Uterus (tissue), 2 donors: Measurements from ENCODE around the gene LRP1B.

Experiments
- CTCF ChIP-seq, 4 experiments: fragments of 200-600 bp in 2 of 4; fragments of 450-650 bp in 2 of 4; sonication (generic) in 2 of 4; IDR thresholded peaks; one replicate each; pipeline ENCODE4 v1.5.1; 2016 to 2019; ENCODE audit warnings: antibody characterized with exemption in 4 of 4, mild to moderate bottlenecking in 2 of 4, moderate library complexity in 1 of 4
- POLR2A ChIP-seq, 2 donors: fragments of 450-650 bp; IDR thresholded peaks; one replicate each; pipeline ENCODE4 v1.6.1; 2016; ENCODE audit warnings: antibody characterized with exemption in 2 of 2, mild to moderate bottlenecking in 1 of 2, moderate library complexity in 1 of 2

GRCh38 chr2:141692829-141693228 is 438.0 kb downstream of the LRP1B start:
- TF ChIP-seq CTCF (IDR thresholded peaks at IDR 0.05) (no peak), POLR2A (IDR thresholded peaks at IDR 0.05) (no peak)
